Measurements from ENCODE around the gene DST.

DNA sequence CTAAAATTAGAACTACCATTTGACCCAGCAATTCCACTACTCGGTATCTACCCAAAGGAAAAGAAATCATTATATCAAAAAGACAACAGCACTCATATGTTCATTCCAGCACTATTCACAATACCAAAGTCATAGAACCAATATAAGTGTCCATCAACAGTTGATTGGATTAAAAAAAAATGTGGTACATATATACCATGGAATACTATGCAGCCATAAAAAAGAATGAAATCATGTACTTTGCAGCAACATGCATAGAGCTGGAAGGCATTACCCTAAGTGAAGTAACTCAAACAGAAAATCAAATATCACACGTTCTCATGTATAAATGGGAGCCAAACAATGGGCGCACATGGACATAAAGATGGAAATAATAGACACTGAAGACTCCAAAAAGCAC, 163.3 kb downstream of the DST start:
- TF ChIP-seq GABPA (IDR thresholded peaks at IDR 0.05; ENCODE audit: borderline replicate concordance, insufficient read depth, low read length) = no peak
- TF ChIP-seq, protein P1, sequence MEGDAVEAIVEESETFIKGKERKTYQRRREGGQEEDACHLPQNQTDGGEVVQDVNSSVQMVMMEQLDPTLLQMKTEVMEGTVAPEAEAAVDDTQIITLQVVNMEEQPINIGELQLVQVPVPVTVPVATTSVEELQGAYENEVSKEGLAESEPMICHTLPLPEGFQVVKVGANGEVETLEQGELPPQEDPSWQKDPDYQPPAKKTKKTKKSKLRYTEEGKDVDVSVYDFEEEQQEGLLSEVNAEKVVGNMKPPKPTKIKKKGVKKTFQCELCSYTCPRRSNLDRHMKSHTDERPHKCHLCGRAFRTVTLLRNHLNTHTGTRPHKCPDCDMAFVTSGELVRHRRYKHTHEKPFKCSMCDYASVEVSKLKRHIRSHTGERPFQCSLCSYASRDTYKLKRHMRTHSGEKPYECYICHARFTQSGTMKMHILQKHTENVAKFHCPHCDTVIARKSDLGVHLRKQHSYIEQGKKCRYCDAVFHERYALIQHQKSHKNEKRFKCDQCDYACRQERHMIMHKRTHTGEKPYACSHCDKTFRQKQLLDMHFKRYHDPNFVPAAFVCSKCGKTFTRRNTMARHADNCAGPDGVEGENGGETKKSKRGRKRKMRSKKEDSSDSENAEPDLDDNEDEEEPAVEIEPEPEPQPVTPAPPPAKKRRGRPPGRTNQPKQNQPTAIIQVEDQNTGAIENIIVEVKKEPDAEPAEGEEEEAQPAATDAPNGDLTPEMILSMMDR (IDR thresholded peaks at IDR 0.05; ENCODE audit: control extremely low read depth in 1 of 3, insufficient read depth in 1 of 3, low read depth in 1 of 3, low read length in 3 of 3) = no peak
- TF ChIP-seq, protein P2, sequence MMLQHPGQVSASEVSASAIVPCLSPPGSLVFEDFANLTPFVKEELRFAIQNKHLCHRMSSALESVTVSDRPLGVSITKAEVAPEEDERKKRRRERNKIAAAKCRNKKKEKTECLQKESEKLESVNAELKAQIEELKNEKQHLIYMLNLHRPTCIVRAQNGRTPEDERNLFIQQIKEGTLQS (IDR thresholded peaks at IDR 0.05; ENCODE audit: insufficient read depth, low read depth, low read length) = no peak
- TF ChIP-seq RAD21 (IDR thresholded peaks at IDR 0.05 in 1 of 2, conservative IDR thresholded peaks at IDR 0.05 in 1 of 2; ENCODE audit: low read depth in 2 of 2, low read length in 2 of 2) = no peak
- no peak for TF ChIP-seq CEBPB (IDR thresholded peaks at IDR 0.05; ENCODE audit: low read depth, low read length)
- TF ChIP-seq SRF (IDR thresholded peaks at IDR 0.05; ENCODE audit: low read depth, low read length) = no peak
- no peak for TF ChIP-seq POLR2AphosphoS5 (IDR thresholded peaks at IDR 0.05; ENCODE audit: low read depth, low read length)
- TF ChIP-seq JUN (IDR thresholded peaks at IDR 0.05; ENCODE audit: low read depth, low read length) = no peak
- TF ChIP-seq, protein P3, sequence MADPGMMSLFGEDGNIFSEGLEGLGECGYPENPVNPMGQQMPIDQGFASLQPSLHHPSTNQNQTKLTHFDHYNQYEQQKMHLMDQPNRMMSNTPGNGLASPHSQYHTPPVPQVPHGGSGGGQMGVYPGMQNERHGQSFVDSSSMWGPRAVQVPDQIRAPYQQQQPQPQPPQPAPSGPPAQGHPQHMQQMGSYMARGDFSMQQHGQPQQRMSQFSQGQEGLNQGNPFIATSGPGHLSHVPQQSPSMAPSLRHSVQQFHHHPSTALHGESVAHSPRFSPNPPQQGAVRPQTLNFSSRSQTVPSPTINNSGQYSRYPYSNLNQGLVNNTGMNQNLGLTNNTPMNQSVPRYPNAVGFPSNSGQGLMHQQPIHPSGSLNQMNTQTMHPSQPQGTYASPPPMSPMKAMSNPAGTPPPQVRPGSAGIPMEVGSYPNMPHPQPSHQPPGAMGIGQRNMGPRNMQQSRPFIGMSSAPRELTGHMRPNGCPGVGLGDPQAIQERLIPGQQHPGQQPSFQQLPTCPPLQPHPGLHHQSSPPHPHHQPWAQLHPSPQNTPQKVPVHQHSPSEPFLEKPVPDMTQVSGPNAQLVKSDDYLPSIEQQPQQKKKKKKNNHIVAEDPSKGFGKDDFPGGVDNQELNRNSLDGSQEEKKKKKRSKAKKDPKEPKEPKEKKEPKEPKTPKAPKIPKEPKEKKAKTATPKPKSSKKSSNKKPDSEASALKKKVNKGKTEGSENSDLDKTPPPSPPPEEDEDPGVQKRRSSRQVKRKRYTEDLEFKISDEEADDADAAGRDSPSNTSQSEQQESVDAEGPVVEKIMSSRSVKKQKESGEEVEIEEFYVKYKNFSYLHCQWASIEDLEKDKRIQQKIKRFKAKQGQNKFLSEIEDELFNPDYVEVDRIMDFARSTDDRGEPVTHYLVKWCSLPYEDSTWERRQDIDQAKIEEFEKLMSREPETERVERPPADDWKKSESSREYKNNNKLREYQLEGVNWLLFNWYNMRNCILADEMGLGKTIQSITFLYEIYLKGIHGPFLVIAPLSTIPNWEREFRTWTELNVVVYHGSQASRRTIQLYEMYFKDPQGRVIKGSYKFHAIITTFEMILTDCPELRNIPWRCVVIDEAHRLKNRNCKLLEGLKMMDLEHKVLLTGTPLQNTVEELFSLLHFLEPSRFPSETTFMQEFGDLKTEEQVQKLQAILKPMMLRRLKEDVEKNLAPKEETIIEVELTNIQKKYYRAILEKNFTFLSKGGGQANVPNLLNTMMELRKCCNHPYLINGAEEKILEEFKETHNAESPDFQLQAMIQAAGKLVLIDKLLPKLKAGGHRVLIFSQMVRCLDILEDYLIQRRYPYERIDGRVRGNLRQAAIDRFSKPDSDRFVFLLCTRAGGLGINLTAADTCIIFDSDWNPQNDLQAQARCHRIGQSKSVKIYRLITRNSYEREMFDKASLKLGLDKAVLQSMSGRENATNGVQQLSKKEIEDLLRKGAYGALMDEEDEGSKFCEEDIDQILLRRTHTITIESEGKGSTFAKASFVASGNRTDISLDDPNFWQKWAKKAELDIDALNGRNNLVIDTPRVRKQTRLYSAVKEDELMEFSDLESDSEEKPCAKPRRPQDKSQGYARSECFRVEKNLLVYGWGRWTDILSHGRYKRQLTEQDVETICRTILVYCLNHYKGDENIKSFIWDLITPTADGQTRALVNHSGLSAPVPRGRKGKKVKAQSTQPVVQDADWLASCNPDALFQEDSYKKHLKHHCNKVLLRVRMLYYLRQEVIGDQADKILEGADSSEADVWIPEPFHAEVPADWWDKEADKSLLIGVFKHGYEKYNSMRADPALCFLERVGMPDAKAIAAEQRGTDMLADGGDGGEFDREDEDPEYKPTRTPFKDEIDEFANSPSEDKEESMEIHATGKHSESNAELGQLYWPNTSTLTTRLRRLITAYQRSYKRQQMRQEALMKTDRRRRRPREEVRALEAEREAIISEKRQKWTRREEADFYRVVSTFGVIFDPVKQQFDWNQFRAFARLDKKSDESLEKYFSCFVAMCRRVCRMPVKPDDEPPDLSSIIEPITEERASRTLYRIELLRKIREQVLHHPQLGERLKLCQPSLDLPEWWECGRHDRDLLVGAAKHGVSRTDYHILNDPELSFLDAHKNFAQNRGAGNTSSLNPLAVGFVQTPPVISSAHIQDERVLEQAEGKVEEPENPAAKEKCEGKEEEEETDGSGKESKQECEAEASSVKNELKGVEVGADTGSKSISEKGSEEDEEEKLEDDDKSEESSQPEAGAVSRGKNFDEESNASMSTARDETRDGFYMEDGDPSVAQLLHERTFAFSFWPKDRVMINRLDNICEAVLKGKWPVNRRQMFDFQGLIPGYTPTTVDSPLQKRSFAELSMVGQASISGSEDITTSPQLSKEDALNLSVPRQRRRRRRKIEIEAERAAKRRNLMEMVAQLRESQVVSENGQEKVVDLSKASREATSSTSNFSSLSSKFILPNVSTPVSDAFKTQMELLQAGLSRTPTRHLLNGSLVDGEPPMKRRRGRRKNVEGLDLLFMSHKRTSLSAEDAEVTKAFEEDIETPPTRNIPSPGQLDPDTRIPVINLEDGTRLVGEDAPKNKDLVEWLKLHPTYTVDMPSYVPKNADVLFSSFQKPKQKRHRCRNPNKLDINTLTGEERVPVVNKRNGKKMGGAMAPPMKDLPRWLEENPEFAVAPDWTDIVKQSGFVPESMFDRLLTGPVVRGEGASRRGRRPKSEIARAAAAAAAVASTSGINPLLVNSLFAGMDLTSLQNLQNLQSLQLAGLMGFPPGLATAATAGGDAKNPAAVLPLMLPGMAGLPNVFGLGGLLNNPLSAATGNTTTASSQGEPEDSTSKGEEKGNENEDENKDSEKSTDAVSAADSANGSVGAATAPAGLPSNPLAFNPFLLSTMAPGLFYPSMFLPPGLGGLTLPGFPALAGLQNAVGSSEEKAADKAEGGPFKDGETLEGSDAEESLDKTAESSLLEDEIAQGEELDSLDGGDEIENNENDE (IDR thresholded peaks at IDR 0.05; ENCODE audit: insufficient replicate concordance, low read length) = no peak
- no peak for TF ChIP-seq BACH1 (IDR thresholded peaks at IDR 0.05; ENCODE audit: low read length)
